Activated CD8-positive, alpha-beta T cell treated with anti-CD3 and anti-CD28 coated beads for 36 hours (primary cell): ENCODE data around the gene TRIM24. TPM values are rescaled to one million over a fixed set of nuclear protein-coding genes. Genes with fewer than 3 reads are reported as not detected.
A peak's percentile ranks its signal among the peaks of the same experiment; 100 is the strongest.
"Not testable (repeated sequence)": the region's sequence is repeated elsewhere in the genome, so short reads cannot be mapped to it uniquely, and the experiment has no call there.

Experiments
- ATAC-seq: fragments of 200-7000 bp; cut with Tn5 transposase; one replicate; pipeline ENCODE4 v1.10.0; 2021; ENCODE audit warnings: mild to moderate bottlenecking, moderate library complexity
- CTCF ChIA-PET: fragments of 350-600 bp; sonication (Branson Sonifier 250); formaldehyde crosslinking; loops from one replicate; lab custom pipeline; 2021; ENCODE audit warnings: antibody characterized with exemption; lab: Charles Lee
- POLR2A ChIA-PET: fragments of 350-600 bp; sonication (Branson Sonifier 250); formaldehyde crosslinking; loops from one replicate; lab custom pipeline; 2021; ENCODE audit warnings: antibody characterized with exemption; lab: Charles Lee
- DNase-seq: peaks from one replicate; pipeline ENCODE4 v3.0.0-alpha.2; 2020
- H3K27ac Mint-ChIP-seq: one replicate; pipeline ENCODE4 v1.8.0; 2021; ENCODE audit warnings: mild to moderate bottlenecking, mixed read lengths
- H3K27me3 Mint-ChIP-seq: one replicate; pipeline ENCODE4 v1.8.0; 2021; ENCODE audit warnings: mixed read lengths
- H3K36me3 Mint-ChIP-seq: one replicate; pipeline ENCODE4 v1.8.0; 2021; ENCODE audit warnings: low read depth, mixed read lengths
- H3K4me1 Mint-ChIP-seq: one replicate; pipeline ENCODE4 v1.8.0; 2021; ENCODE audit warnings: low read depth, mixed read lengths
- H3K4me3 Mint-ChIP-seq: one replicate; pipeline ENCODE4 v1.8.0; 2021; ENCODE audit warnings: mild to moderate bottlenecking, moderate library complexity, mixed read lengths
- H3K9me3 Mint-ChIP-seq: one replicate; pipeline ENCODE4 v1.8.0; 2021; ENCODE audit warnings: mixed read lengths
- intact Hi-C: fragments of 100-400 bp; cut with micrococcal nuclease; formaldehyde crosslinking; loops from one replicate; pipeline ENCODE4 v1.10.0; 2022
- total RNA-seq, 2 experiments: library from RNA; stranded (reverse); gene quantifications; one replicate each; pipeline ENCODE4 v1.2.3, GENCODE V29; 2021
- TF ChIP-seq, protein P1 (sequence below): fragments of 200-600 bp; IDR thresholded peaks from one replicate; pipeline ENCODE4 v1.8.0; 2022; ENCODE audit warnings: antibody characterized with exemption, mild to moderate bottlenecking

TRIM24 gene
- total RNA-seq, 2 experiments from 2014 or later = 13.9 to 16.7 TPM

DNA sequence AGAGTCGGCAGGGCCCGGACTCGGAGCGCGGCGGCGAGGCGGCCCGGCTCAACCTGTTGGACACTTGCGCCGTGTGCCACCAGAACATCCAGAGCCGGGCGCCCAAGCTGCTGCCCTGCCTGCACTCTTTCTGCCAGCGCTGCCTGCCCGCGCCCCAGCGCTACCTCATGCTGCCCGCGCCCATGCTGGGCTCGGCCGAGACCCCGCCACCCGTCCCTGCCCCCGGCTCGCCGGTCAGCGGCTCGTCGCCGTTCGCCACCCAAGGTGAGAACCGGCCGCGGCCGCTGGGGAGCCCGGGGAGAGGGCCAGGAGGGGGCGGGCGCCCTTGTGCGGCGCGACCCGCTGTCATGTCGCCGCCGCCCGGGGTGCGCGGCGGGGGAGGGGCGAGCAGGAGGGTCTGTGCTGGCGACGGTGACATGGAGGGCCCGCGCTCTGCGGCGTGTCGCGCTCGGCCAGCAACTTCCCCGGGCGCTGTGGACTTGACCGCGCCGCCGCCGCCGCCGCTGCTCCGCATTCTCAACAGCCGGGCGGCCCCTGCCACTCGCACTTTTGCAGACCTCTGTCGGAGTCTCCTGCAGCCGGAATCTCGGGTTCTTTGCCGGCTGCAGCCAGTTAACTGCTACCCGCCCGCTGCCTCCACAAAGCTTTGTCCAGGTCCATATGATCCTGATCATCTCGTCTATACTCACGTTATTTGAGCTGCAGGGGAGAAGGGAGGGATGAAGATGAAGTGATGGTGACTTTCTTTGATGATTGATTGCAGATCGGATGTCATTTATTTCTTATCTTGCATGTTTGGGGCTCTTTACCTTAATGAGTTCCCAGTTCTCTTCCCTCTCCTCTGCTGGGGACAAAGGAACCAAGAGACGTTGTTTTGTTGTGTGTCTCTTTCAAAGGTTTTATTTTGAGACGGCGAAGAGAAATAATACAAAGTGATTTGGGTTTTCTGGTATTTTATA, 869 bp downstream of the TRIM24 start:
- H3K36me3 Mint-ChIP-seq = peaks cover 18% of the 10 kb centered on the region
- POLR2A ChIA-PET = no interaction called here
- peak overlapping the region; percentile 97 for H3K4me3 Mint-ChIP-seq
- peak overlapping the region; percentile 92 for H3K27ac Mint-ChIP-seq
- no peaks in the 10 kb centered on the region for H3K27me3 Mint-ChIP-seq
- TF ChIP-seq, protein P1, sequence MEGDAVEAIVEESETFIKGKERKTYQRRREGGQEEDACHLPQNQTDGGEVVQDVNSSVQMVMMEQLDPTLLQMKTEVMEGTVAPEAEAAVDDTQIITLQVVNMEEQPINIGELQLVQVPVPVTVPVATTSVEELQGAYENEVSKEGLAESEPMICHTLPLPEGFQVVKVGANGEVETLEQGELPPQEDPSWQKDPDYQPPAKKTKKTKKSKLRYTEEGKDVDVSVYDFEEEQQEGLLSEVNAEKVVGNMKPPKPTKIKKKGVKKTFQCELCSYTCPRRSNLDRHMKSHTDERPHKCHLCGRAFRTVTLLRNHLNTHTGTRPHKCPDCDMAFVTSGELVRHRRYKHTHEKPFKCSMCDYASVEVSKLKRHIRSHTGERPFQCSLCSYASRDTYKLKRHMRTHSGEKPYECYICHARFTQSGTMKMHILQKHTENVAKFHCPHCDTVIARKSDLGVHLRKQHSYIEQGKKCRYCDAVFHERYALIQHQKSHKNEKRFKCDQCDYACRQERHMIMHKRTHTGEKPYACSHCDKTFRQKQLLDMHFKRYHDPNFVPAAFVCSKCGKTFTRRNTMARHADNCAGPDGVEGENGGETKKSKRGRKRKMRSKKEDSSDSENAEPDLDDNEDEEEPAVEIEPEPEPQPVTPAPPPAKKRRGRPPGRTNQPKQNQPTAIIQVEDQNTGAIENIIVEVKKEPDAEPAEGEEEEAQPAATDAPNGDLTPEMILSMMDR = no peak
- CTCF ChIA-PET = no interaction called here
- DNase-seq (peak; percentile 70), ATAC-seq (peak; percentile 12)
- intact Hi-C loops = no loop called here
- H3K4me1 Mint-ChIP-seq = peaks cover 30% of the 10 kb centered on the region
- no peaks in the 10 kb centered on the region for H3K9me3 Mint-ChIP-seq

DNA sequence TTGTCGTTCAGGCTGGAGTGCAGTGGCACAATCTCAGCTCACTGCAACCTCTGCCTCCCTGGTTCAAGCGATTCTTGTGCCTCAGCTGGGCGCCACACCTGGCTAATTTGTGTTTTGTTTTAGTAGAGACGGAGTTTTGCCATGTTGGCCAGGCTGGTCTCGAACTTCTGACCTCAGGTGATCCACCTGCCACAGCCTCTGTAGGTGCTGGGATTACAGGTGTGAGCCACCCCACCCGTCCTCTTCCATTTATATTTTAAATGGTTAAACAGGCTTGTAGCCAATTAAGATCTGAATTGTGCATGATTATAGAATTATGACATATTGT, 3.2 kb downstream of the TRIM24 start:
- intact Hi-C loops, POLR2A ChIA-PET, H3K27ac Mint-ChIP-seq, H3K9me3 Mint-ChIP-seq, H3K27me3 Mint-ChIP-seq, CTCF ChIA-PET, DNase-seq, ATAC-seq: not testable (repeated sequence)
- Mint-ChIP-seq H3K4me1 (peaks cover 36% of the 10 kb centered on the region), H3K4me3 (peak overlapping the region; percentile 47), H3K36me3 (peaks cover 18% of the 10 kb centered on the region)

DNA sequence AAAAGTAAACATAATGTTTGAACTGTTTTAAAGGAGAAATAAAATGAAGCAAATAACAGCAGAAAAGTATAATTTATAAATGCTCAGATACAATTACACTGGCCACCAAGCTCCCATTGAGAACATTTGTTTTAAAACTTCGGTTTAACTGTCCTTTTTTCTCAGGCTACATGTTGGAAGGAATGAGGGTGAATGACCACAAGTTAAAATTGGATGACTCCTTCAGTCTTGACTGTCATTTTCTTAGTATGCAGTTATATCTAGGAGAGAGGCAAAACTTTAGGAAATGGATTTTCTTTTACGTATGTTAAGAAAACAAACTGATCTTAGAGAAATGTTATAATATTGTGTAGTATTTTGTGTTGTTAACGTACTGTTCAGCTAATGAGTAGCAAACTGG, 5.0 kb downstream of the TRIM24 start:
- H3K27ac Mint-ChIP-seq = no peak overlapping the region
- TF ChIP-seq, protein P1 = no peak
- intact Hi-C loops = no loop called here
- ChIA-PET CTCF (no interaction called here), POLR2A (interaction anchor here (0.7 kb wide), 1 partner anchor 244 kb away, joined by 3 read pairs; no protein-coding TSS in a partner anchor)
- H3K27me3 Mint-ChIP-seq = no peaks in the 10 kb centered on the region
- H3K9me3 Mint-ChIP-seq = no peaks in the 10 kb centered on the region
- DNase-seq (no peak), ATAC-seq (no peak)
- H3K4me3 Mint-ChIP-seq = no peak overlapping the region
- H3K36me3 Mint-ChIP-seq = peaks cover 18% of the 10 kb centered on the region
- H3K4me1 Mint-ChIP-seq = peaks cover 48% of the 10 kb centered on the region

DNA sequence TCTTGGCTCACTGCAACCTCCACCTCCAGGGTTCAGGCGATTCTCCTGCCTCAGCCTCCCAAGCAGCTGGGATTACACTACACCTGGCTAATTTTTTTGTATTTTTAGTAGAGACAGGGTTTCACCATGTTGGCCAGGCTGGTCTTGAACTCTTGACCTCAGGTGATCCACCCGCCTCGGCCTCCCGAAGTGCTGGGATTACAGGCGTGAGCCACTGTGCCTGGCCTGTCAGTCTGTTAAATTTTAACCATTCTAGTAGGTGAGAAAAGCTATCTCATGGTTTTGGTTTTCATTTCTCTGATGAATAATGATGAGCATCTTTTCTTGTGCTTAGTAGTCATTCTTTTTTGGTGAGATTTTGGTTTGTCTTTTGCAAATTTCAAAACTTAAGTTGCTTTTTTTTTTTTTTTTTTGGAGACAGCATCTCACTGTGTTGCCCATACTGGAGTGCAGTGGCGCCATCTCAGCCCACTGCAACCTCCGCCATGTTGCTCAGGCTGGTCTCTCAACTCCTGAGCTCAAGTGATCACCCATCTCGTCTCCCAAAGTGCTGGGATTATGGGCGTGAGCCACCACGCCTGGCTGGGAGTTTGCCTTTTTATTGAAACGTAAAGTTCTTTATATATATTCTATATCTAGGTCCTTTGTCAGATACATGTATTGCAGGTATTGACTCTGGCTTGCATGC, 6.2 kb downstream of the TRIM24 start:
- intact Hi-C loops, H3K27me3 Mint-ChIP-seq, ATAC-seq, H3K4me3 Mint-ChIP-seq, DNase-seq, POLR2A ChIA-PET, H3K27ac Mint-ChIP-seq, H3K9me3 Mint-ChIP-seq, CTCF ChIA-PET: not testable (repeated sequence)
- Mint-ChIP-seq H3K36me3 (peaks cover 16% of the 10 kb centered on the region), H3K4me1 (peaks cover 53% of the 10 kb centered on the region)

DNA sequence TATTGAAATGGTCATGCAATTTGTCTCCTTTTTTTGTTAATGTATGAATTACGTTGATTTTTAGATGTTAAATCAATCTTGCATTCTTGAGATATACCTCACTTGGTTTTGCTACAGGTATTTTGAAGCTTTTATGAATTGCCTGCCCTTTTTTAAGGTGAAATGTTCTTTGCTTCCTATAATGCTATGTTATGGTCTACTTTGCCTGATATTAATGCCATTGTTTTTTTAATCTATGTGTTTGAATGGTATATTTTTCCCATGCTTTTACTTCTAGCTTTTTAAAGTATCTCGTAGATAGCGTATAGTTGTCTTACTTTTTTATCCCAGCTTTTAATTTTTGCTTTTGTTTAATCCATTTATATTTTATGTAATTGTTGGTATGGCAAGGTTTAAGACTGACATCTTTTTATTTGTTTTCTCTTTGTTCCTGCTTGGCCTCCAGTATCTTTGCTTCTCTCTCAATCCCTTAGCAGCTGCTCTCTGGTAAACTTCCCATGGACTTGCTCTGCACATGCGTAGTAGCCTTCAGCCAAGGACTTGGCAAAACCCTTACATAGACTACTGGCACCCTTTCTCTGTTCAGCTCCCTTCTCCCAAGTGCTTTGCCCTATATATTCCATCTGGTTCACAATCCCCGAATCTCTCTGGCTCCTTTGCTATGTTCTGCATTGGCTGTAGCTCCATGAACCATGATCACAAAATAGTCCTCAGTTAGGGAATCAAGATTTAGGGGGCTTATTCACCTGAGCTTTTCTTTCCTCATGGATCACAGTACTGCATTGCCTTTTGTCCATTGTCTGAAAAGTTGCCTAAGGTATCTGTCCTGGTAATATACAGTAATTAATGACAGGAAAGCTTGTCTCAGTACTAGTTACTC, 8.4 kb downstream of the TRIM24 start:
- ATAC-seq (no peak), DNase-seq (no peak)
- no peak overlapping the region for H3K4me3 Mint-ChIP-seq
- peaks cover 42% of the 10 kb centered on the region for H3K4me1 Mint-ChIP-seq
- H3K9me3 Mint-ChIP-seq = no peaks in the 10 kb centered on the region
- intact Hi-C loops = no loop called here
- no peaks in the 10 kb centered on the region for H3K27me3 Mint-ChIP-seq
- ChIA-PET POLR2A (interaction anchor here (0.8 to 1.0 kb wide), 2 partner anchors 11 to 12 kb away, joined by 3 read pairs; no protein-coding TSS in a partner anchor), CTCF (interaction anchor here (0.7 kb wide), 1 partner anchor 23 kb away, joined by 3 read pairs; no protein-coding TSS in a partner anchor)
- TF ChIP-seq, protein P1 = no peak
- H3K36me3 Mint-ChIP-seq = peaks cover 5% of the 10 kb centered on the region
- no peak overlapping the region for H3K27ac Mint-ChIP-seq
